ENCODE measurements around the gene OR9Q1.

- TF ChIP-seq CTCF (IDR thresholded peaks at IDR 0.05; ENCODE audit: poor library complexity, severe bottlenecking) = no peak
- no peak for TF ChIP-seq REST (IDR thresholded peaks at IDR 0.05; ENCODE audit: borderline replicate concordance)
- no peak for TF ChIP-seq EZH2 (IDR thresholded peaks at IDR 0.05; ENCODE audit: borderline replicate concordance, insufficient read depth, low read length, poor library complexity, severe bottlenecking)
- TF ChIP-seq POLR2AphosphoS5 (IDR thresholded peaks at IDR 0.05) = no peak
- TF ChIP-seq RAD21 (conservative IDR thresholded peaks at IDR 0.05) = no peak
- no peak for TF ChIP-seq TAF1 (IDR thresholded peaks at IDR 0.05; ENCODE audit: low read depth)
- TF ChIP-seq EP300 (conservative IDR thresholded peaks at IDR 0.05; ENCODE audit: poor library complexity, severe bottlenecking) = no peak
Observed at GRCh38 chr11:58227956-58228615, 204.4 kb downstream of the OR9Q1 start.

Measured in neural cell (in vitro differentiated cells).